HG03439 (cell line): ENCODE data around the gene AGXT.

ENCODE experiments used
- ATAC-seq: cut with Tn5 transposase; IDR thresholded peaks from one replicate; pipeline ENCODE4 v1.9.1; 2021; ENCODE audit warnings: mild to moderate bottlenecking, moderate library complexity; ENCODE audit not compliant: unreplicated experiment

Gene AGXT

DNA sequence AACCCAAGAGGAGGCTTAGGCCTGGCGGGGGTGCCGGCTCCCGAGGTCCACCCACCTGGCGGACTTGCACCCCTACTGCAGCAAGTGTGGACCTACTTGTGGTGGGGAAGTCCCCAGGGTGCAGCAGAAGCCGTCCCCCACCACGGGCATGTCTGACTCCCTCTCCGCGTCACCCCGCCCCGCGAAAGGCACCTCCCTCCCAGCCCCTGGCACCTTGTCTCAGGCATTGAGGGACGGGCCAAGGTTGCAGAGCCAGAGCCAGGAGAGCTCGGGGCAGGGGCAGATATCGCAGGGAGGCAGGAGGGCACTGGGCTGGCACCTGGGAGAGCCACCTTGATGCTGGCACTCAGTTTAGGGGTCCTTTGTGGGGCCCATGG lies 56.6 kb downstream of the AGXT start:
- no peak for ATAC-seq

DNA sequence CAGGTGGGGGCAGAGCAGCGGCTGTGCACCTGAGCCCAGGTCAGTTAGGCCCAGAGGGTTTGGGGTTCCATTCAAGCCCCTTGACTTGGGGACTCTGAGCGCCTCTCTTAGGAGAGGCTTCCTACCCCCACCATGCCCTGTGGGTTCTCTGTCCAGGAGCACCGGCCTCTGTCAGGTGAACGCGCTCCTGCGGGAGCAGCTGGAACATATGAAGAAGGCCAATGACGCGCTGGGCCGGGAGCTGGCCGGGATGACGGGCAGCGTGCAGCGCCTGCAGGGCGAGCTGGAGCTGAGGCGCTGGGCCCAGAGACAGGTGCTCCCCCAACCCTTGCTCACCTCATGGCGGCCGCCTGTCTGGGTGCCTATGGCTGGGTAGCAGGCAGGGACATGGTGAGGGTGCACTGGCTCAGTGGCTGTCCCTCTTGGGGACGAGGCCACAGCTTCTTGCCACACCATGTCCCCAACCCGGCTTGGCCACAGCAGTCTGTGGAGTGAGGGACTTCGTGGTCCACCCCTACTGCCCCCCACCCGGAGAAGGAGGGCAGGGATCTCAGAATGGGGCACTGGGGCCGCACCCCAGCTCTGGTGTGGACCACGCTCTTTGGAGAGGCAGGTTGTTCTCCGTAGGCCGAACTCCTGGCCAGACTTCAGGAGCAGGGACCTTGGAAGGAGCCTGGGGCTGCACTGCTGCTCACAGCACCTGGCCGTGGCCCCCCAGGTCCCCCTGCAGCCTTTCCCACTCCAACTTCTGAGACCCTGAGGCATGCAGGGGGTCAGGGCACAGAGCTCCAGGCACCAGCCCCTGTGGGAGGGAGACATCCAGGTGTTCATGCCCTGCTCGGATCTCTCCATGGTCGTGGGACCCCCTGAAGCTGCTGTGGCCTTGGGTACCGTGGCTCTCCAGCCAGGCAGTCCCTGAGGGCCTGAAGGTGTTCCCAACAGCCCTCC lies 57.2 kb downstream of the AGXT start:
- ATAC-seq, result no peak

DNA sequence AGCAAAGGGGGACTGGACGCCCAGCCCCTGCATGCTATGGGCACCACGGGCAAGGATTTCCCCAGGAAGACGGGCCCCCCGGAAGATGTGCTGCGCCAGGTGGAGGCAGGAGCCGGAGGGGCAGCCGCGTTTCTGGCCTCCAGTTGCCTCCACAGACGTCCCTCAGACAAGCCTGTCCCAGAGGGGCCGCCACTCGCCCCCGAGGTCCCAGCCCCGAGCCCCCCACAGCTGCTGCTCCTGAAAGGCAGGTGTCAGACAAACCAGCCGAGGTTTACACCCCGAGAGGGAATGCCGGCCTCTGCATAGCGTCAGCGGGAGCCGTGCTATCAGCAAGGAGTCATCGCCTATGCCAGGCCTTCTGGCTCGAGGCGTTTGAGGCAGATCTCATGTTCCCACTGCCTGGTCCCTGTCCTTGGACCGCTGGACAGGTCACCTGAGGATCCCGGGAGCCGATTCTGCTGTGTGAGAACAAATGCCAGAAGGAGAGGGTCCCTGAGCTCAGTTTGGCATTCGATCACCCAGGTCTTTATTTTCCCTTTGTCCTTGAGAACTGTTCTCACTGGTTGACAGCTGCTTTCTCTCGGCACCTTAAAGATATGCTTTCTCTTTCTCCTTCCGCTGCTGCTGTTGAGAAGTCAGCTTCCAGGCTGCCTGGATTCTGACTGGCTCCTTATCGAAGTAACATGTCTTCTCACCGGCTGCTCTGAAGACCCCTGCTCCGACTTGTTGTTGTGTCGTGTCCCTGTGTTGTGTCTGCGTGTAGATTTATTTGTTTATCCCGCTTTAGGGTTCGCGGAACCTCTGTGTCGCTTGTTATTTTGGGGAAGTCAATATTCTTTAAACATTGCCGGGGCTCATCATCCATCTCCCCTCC lies 58.1 kb downstream of the AGXT start:
- no peak for ATAC-seq

DNA sequence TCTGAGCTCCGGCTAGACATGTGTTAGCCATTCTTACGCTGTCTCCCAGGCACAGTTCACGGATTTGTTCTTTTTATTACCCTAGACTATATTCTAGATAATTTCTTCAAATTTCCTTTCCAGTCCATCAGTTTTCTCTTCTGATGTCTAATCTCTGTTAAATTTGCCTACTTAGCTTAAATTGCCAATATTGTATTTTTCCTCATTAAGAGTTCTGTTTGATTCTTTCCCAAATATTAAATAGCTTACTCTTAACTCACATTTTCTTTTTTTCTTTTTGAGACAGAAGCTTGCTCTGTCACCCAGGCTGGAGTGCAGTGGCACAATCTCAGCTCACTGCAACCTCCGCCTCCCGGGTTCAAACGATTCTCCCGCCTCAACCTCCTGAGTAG lies 58.8 kb downstream of the AGXT start:
- no peak for ATAC-seq

DNA sequence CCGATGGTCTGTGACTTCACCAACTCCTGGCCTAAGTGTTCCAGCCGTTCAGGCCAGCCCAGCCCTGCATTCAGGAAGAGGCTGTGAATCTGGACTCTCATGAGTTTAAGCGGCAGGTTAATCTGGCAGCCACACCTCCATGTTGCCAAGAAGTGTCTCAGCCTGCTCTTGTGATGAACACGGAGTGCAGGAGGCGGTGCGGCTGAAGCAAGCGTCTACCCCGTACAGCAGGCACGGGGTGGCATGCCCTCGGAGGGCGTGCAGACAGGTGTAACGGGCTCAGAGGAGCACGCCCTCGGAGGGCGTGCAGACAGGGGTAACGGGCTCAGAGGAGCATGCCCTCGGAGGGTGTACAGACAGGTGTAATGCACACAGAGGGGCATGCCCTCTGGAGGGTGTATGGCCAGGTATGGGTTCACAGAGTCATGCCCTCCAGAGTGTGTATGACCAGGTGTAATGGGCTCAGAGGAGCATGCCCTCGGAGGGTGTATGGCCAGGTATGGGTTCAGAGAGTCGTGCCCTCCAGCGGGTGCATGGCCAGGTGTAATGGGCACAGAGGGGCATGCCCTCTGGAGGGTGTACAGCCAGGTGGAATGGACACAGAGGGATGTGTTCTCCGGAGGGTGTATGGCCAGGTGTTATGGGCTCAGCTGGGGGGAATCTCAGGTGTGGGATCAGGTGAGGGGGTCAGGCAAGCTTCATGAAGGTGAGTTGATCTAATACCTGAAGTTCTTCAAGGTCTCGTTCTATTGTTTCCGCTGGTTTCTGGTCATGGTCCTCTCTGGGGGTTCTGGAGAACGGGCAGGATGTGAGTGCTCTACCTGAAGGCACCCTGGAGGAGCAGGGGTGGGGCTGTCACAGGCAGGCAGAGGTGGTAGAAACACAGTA lies 60.1 kb downstream of the AGXT start:
- ATAC-seq, result no peak

DNA sequence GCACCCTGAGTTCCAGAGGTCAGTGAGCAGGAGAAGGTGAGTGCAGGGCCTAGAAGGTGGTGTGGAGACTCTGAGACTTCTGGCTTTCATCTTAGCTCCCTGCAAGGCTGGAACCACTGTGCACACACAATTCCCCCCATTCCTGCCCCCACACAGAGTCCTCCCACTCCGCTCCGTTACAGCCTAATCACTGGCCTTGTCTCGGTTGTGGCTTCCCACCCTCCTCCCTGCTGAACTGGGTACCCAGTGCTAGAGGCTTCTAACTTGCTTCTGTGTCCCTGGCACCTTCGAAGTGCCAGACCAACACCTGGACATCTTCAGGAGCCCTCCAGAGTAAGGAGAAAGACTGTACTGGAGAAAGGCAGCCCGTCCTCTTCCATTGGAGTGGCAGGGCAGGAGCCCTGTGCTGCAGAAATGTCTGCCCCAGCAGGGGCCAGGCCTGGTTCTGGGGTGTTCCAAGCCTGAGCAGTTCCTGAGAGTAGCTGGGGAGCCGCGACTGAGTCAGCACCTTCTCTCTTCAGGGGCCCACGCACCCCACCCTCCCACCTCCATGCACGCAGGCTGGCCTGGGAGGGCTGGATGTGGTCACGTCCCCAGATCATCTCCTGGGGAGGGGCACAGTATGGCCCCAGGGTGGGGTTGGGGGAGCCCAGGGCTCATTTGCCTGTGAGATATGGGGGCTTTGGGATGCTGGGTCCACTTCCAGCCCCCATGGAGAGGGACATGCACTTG lies 60.9 kb downstream of the AGXT start:
- no peak for ATAC-seq
